Measurements from ENCODE around the gene NPR2.

DNA sequence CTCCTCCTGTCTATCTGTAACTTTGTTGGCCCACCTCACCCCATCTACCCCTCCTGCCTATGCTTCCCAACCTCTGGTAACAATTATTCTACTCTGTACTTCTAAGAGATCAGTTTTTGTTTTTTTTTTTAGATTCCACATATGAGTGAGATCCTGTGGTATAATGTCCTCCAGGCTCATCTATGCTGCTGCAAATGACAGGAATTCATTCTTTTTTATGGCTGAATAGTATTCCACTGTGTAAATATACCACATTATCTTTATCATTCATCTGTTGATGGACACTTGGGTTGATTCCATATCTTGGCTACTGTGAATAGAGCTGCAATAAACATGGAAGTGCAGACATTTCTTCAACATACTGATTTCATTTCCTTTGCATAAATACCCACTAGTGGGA, 8.0 kb upstream of the NPR2 start:
- TF ChIP-seq SP1 (IDR thresholded peaks at IDR 0.05), result no peak
- no peak for TF ChIP-seq TARDBP (IDR thresholded peaks at IDR 0.05)
- TF ChIP-seq FOXM1 (IDR thresholded peaks at IDR 0.05; ENCODE audit: borderline replicate concordance), result no peak
- no peak for TF ChIP-seq NFRKB (IDR thresholded peaks at IDR 0.05)
- no peak for TF ChIP-seq ELF4 (IDR thresholded peaks at IDR 0.05)
- TF ChIP-seq FOXA1 (IDR thresholded peaks at IDR 0.05), result no peak
